ENCODE measurements around the gene CRACR2B.

- no peak for TF ChIP-seq EZH2 (IDR thresholded peaks at IDR 0.05; ENCODE audit: low read depth)
- TF ChIP-seq, protein P1, sequence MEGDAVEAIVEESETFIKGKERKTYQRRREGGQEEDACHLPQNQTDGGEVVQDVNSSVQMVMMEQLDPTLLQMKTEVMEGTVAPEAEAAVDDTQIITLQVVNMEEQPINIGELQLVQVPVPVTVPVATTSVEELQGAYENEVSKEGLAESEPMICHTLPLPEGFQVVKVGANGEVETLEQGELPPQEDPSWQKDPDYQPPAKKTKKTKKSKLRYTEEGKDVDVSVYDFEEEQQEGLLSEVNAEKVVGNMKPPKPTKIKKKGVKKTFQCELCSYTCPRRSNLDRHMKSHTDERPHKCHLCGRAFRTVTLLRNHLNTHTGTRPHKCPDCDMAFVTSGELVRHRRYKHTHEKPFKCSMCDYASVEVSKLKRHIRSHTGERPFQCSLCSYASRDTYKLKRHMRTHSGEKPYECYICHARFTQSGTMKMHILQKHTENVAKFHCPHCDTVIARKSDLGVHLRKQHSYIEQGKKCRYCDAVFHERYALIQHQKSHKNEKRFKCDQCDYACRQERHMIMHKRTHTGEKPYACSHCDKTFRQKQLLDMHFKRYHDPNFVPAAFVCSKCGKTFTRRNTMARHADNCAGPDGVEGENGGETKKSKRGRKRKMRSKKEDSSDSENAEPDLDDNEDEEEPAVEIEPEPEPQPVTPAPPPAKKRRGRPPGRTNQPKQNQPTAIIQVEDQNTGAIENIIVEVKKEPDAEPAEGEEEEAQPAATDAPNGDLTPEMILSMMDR (conservative IDR thresholded peaks at IDR 0.05) = no peak
Observed at GRCh38 chr11:831118-831864, 3.6 kb downstream of the CRACR2B start.
